Mononuclear cell (primary cell): Measurements from ENCODE around the gene PRR30. TPM values are rescaled to one million over a fixed set of nuclear protein-coding genes. Genes with fewer than 3 reads are reported as not detected.
"Not testable (repeated sequence)": the region's sequence is repeated elsewhere in the genome, so short reads cannot be mapped to it uniquely, and the experiment has no call there.

Experiments
- H3K27me3 ChIP-seq: 2 replicates; pipeline ENCODE4 v1.6.0; 2011; ENCODE audit warnings: low read length, control low read depth; ENCODE audit not compliant: insufficient read depth
- H3K4me1 ChIP-seq: 2 replicates; pipeline ENCODE4 v1.5.1; 2011; ENCODE audit warnings: mild to moderate bottlenecking, low read length, control low read depth; ENCODE audit not compliant: insufficient read depth
- H3K4me3 ChIP-seq: 2 replicates; pipeline ENCODE4 v1.5.1; 2011; ENCODE audit warnings: mild to moderate bottlenecking, low read length, moderate library complexity
- H3K9me3 ChIP-seq: 2 replicates; pipeline ENCODE4 v1.5.1; 2011; ENCODE audit warnings: low read depth, mild to moderate bottlenecking, control low read depth, low read length
- total RNA-seq: library from RNA; depleted of rRNA; stranded (reverse); fragments of >200 nt; gene quantifications from one replicate; pipeline ENCODE4 v1.2.3, GENCODE V29; 2012

The PRR30 gene
- total RNA-seq, 1 donor: not detected

GRCh38 chr2:27126252-27126710 lies 12.9 kb downstream of the PRR30 start:
- Histone ChIP-seq H3K4me1 (peaks cover 21% of the 10 kb centered on the region), H3K27me3 (no peaks in the 10 kb centered on the region), H3K9me3 (no peaks in the 10 kb centered on the region), H3K4me3 (no peak overlapping the region)

GRCh38 chr2:27125104-27125503 lies 14.1 kb downstream of the PRR30 start:
- Histone ChIP-seq H3K27me3 (peaks cover 5% of the 10 kb centered on the region), H3K9me3 (no peaks in the 10 kb centered on the region), H3K4me3 (no peak overlapping the region), H3K4me1 (peaks cover 21% of the 10 kb centered on the region)

DNA sequence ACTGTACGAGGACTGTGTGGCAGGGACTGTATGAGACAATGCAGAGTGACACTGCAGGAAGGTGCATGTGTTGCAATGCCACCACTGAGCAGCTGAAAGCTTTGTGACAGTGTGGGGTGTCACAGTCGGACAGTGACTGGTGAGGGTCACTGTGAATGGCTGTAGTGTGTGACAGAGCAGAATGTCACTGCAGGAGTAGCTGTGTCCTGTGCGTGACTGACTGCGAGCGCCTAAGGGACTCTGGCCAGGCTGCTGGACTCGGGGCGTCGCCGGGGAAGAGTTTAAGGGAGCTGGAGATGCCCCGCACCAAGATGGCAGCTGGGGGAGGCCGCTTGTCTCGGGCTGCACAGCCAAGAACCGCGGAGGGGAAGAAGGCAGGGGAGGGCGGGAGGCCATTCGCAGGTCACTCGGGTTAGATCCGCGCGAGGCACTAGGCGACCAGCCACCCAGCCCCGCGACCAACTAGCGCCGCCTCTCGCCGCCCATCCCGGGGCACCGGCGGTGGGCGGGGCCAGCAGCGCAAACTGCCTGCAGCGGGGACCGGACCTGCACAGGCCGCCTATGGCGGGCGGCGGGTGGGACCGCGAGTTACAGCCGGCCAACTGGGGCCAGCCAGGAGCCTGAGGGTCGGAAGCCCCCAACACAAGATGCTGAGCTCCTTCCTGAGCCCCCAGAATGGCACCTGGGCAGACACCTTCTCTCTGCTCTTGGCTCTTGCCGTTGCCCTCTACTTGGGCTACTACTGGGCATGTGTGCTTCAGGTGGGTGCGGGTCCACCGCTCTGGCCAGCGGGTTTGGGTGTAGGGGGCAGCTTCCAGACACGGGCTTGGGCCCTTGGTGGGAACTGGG lies 15.7 kb downstream of the PRR30 start, which contains the start of gene ABHD1:
Gene ABHD1 (plus strand): TSS at position 514 of the 849 bp plus-strand sequence. CDS start 134 bp downstream, at position 648.
- peaks cover 15% of the 10 kb centered on the region for H3K27me3 ChIP-seq
- H3K4me3 ChIP-seq: peak within 1 kb of the TSS; percentile 53
- no peaks in the 10 kb centered on the region for H3K9me3 ChIP-seq
- peaks cover 28% of the 10 kb centered on the region for H3K4me1 ChIP-seq

GRCh38 chr2:27122791-27123190 lies 16.4 kb downstream of the PRR30 start:
- Histone ChIP-seq H3K27me3 (peaks cover 22% of the 10 kb centered on the region), H3K4me3 (peak overlapping the region; percentile 53), H3K4me1 (peaks cover 33% of the 10 kb centered on the region)

GRCh38 chr2:27121906-27122305 lies 17.3 kb downstream of the PRR30 start:
- H3K27me3 ChIP-seq: peaks cover 22% of the 10 kb centered on the region
- H3K4me1 ChIP-seq: peaks cover 33% of the 10 kb centered on the region
- H3K4me3 ChIP-seq: no peak overlapping the region
- no peaks in the 10 kb centered on the region for H3K9me3 ChIP-seq

More at GRCh38 chr2:27122791-27123190, 16.4 kb downstream of the PRR30 start:
- H3K9me3 ChIP-seq: no peaks in the 10 kb centered on the region

DNA sequence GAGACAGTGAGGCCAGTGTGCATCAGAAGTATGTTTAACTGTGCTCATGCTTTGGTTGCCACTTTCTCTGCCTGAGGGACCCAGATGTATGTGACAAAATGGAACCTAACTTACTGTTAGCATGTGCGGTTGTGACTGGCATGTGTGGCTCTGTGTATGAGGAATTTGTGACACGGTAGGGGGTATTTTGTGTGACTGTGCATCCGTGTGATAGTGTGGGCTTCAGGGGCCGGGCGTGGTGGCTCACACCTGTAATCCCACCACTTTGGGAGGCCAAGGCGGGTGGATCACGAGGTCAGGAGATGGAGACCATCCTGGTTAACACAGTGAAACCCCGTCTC lies 19.9 kb downstream of the PRR30 start:
- not testable (repeated sequence) for H3K4me3 ChIP-seq, H3K9me3 ChIP-seq
- Histone ChIP-seq H3K27me3 (peaks cover 22% of the 10 kb centered on the region), H3K4me1 (peaks cover 33% of the 10 kb centered on the region)

- Histone ChIP-seq H3K27me3 (peaks cover 22% of the 10 kb centered on the region), H3K4me1 (peaks cover 29% of the 10 kb centered on the region), H3K9me3 (no peaks in the 10 kb centered on the region), H3K4me3 (no peak within 1 kb of the TSS)
Measured at GRCh38 chr2:27118525-27119329, 20.5 kb downstream of the PRR30 start, which contains the start of gene CGREF1. Gene CGREF1, minus strand, starts transcription at chr2:27119128. Its CDS starts 14,762 bp downstream, at chr2:27104366.

DNA sequence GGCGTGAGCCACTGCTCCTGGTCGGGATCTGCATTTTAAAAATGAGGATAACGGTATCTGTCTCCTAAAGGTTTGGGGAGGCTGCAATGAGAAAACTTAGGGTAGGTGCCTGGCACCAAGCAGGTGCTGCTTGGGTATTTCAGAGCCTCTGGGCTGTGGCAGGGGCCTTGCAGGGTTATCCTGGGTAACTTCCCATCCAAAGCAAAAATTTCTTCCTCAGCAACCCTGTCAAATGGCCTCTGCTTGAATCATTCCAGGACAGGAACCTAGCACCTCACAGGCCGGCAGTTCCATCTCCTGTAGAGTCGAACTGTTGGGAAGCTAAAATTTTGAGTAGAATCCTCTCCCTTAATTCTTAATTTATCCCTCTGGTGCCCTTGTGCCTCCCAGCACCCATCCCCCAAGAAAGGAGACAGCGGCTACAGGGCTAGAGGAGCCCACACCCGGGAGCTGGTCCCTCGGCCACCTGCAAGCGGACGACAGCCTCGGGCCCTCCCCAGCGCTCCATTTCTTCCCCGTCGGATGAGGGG lies 21.1 kb downstream of the PRR30 start:
- Histone ChIP-seq H3K4me3 (no peak overlapping the region), H3K9me3 (no peaks in the 10 kb centered on the region), H3K4me1 (peaks cover 23% of the 10 kb centered on the region)

GRCh38 chr2:27115519-27115918 lies 23.7 kb downstream of the PRR30 start:
- no peaks in the 10 kb centered on the region for H3K9me3 ChIP-seq
- peaks cover 12% of the 10 kb centered on the region for H3K4me1 ChIP-seq
- H3K4me3 ChIP-seq: no peak overlapping the region
- peaks cover 20% of the 10 kb centered on the region for H3K27me3 ChIP-seq

More for the DNA sequence above, 21.1 kb downstream of the PRR30 start:
- peaks cover 22% of the 10 kb centered on the region for H3K27me3 ChIP-seq

GRCh38 chr2:27111392-27112078 lies 27.7 kb downstream of the PRR30 start:
- not testable (repeated sequence) for H3K27me3 ChIP-seq, H3K4me3 ChIP-seq, H3K4me1 ChIP-seq, H3K9me3 ChIP-seq

GRCh38 chr2:27110603-27111352 lies 28.4 kb downstream of the PRR30 start:
- H3K4me3 ChIP-seq, H3K9me3 ChIP-seq, H3K27me3 ChIP-seq, H3K4me1 ChIP-seq: not testable (repeated sequence)

- no peak overlapping the region for H3K4me3 ChIP-seq
- no peaks in the 10 kb centered on the region for H3K9me3 ChIP-seq
- H3K4me1 ChIP-seq: no peaks in the 10 kb centered on the region
- H3K27me3 ChIP-seq: no peaks in the 10 kb centered on the region
Measured at GRCh38 chr2:27109083-27109482, 30.1 kb downstream of the PRR30 start.

GRCh38 chr2:27108221-27108620 lies 31.0 kb downstream of the PRR30 start:
- H3K4me1 ChIP-seq: no peaks in the 10 kb centered on the region
- H3K9me3 ChIP-seq: no peaks in the 10 kb centered on the region
- H3K4me3 ChIP-seq: no peak overlapping the region
- no peaks in the 10 kb centered on the region for H3K27me3 ChIP-seq

- H3K4me3 ChIP-seq: no peak overlapping the region
- H3K9me3 ChIP-seq: no peaks in the 10 kb centered on the region
- no peaks in the 10 kb centered on the region for H3K27me3 ChIP-seq
- no peaks in the 10 kb centered on the region for H3K4me1 ChIP-seq
Measured at GRCh38 chr2:27105981-27106380, 33.2 kb downstream of the PRR30 start.
